Liver (tissue), 9 donors: Measurements from ENCODE around the gene OR10G3. TPM values are rescaled to one million over a fixed set of nuclear protein-coding genes. Genes with fewer than 3 reads are reported as not detected.

ENCODE experiments used
- DNase-seq: peaks from one replicate; pipeline ENCODE4 v3.0.0-alpha.2; 2017; ENCODE audit warnings: low spot score
- H3K27ac ChIP-seq, 2 donors: one replicate each; pipeline ENCODE4 v1.7.0; 2013; ENCODE audit warnings: inconsistent platforms in 2 of 2, low read length in 2 of 2, control low read depth in 1 of 2, low read depth in 1 of 2, mild to moderate bottlenecking in 1 of 2
- H3K27me3 ChIP-seq, 4 donors: one replicate each; pipeline versions ENCODE4 v1.6.1 to v1.7.0; 2013; ENCODE audit warnings: low read length in 3 of 4, inconsistent platforms in 1 of 4, mild to moderate bottlenecking in 1 of 4, moderate library complexity in 1 of 4; ENCODE audit not compliant: control insufficient read depth in 4 of 4, insufficient read depth in 4 of 4
- H3K36me3 ChIP-seq, 4 donors: one replicate each; pipeline versions ENCODE4 v1.6.1 to v1.7.0; 2013; ENCODE audit warnings: low read length in 3 of 4, mild to moderate bottlenecking in 3 of 4, low read depth in 1 of 4, moderate library complexity in 1 of 4; ENCODE audit not compliant: control insufficient read depth in 4 of 4, insufficient read depth in 3 of 4
- H3K4me1 ChIP-seq, 4 donors: one replicate each; pipeline versions ENCODE4 v1.6.1 to v1.7.0; 2013; ENCODE audit warnings: low read length in 3 of 4, mild to moderate bottlenecking in 3 of 4, moderate library complexity in 1 of 4; ENCODE audit not compliant: control insufficient read depth in 4 of 4, insufficient read depth in 4 of 4
- H3K4me3 ChIP-seq, 3 donors: one replicate each; pipeline versions ENCODE4 v1.6.1 to v1.7.0; 2013; ENCODE audit warnings: low read length in 3 of 3, control low read depth in 1 of 3, low read depth in 1 of 3, mild to moderate bottlenecking in 1 of 3
- H3K9ac ChIP-seq, 2 donors: one replicate each; pipeline ENCODE4 v1.7.0; 2013; ENCODE audit warnings: low read length in 2 of 2, mild to moderate bottlenecking in 2 of 2, moderate library complexity in 2 of 2, control low read depth in 1 of 2, low read depth in 1 of 2
- H3K9me3 ChIP-seq, 4 donors: one replicate each; pipeline versions ENCODE4 v1.6.1 to v1.7.0; 2013; ENCODE audit warnings: low read length in 3 of 4; ENCODE audit not compliant: control insufficient read depth in 4 of 4
- ATF3 ChIP-seq: IDR thresholded peaks from 2 replicates; pipeline ENCODE4 v1.6.1; 2016; ENCODE audit warnings: antibody characterized with exemption
- CTCF ChIP-seq: fragments of 150-350 bp; IDR thresholded peaks from 2 replicates; pipeline ENCODE4 v1.5.1; 2017; ENCODE audit warnings: improper control_type of control experiment, low read depth, low read length; ENCODE audit not compliant: missing input control
- EGR1 ChIP-seq, 2 donors: IDR thresholded peaks; 2 replicates each; pipeline ENCODE4 v1.6.1; 2016 to 2018; ENCODE audit warnings: antibody characterized with exemption in 2 of 2, low read depth in 2 of 2
- FOXA1 ChIP-seq: IDR thresholded peaks from 2 replicates; pipeline ENCODE4 v1.6.1; 2016; ENCODE audit warnings: antibody characterized with exemption
- FOXA2 ChIP-seq: IDR thresholded peaks from 2 replicates; pipeline ENCODE4 v1.6.1; 2016; ENCODE audit warnings: antibody characterized with exemption
- GABPA ChIP-seq, 2 donors: IDR thresholded peaks in 1 of 2; conservative IDR thresholded peaks in 1 of 2; 2 replicates each; pipeline ENCODE4 v1.6.1; 2016; ENCODE audit warnings: antibody characterized with exemption in 2 of 2, mild to moderate bottlenecking in 1 of 2, moderate library complexity in 1 of 2
- HNF4A ChIP-seq, 2 donors: conservative IDR thresholded peaks; 2 replicates each; pipeline ENCODE4 v1.6.1; 2016; ENCODE audit warnings: antibody characterized with exemption in 2 of 2, mild to moderate bottlenecking in 2 of 2
- HNF4G ChIP-seq: IDR thresholded peaks from 2 replicates; pipeline ENCODE4 v1.6.1; 2016; ENCODE audit warnings: antibody characterized with exemption
- JUND ChIP-seq, 2 donors: IDR thresholded peaks; 2 replicates each; pipeline ENCODE4 v1.6.1; 2016; ENCODE audit warnings: antibody characterized with exemption in 2 of 2
- NR2F2 ChIP-seq: IDR thresholded peaks from 2 replicates; pipeline ENCODE4 v1.6.1; 2016; ENCODE audit warnings: antibody characterized with exemption
- RAD21 ChIP-seq, 2 donors: IDR thresholded peaks; 2 replicates each; pipeline ENCODE4 v1.6.1; 2016; ENCODE audit warnings: antibody characterized with exemption in 2 of 2, mild to moderate bottlenecking in 2 of 2
- REST ChIP-seq: IDR thresholded peaks from 2 replicates; pipeline ENCODE4 v1.6.1; 2016; ENCODE audit warnings: antibody characterized with exemption, mild to moderate bottlenecking
- RXRA ChIP-seq, 2 donors: IDR thresholded peaks; 2 replicates each; pipeline ENCODE4 v1.6.1; 2017 to 2018; ENCODE audit warnings: antibody characterized with exemption in 2 of 2, mild to moderate bottlenecking in 1 of 2
- SP1 ChIP-seq: IDR thresholded peaks from 2 replicates; pipeline ENCODE4 v1.6.1; 2018; ENCODE audit warnings: antibody characterized with exemption, mild to moderate bottlenecking
- TAF1 ChIP-seq: conservative IDR thresholded peaks from 2 replicates; pipeline ENCODE4 v1.6.1; 2016; ENCODE audit warnings: antibody characterized with exemption, mild to moderate bottlenecking
- YY1 ChIP-seq: IDR thresholded peaks from 2 replicates; pipeline ENCODE4 v1.6.1; 2016; ENCODE audit warnings: antibody characterized with exemption, mild to moderate bottlenecking
- WGBS: extraction: QIAGEN DNeasy Blood & Tissue Kit; methylation state at CpG from one replicate; pipeline ENCODE4 v1.1.7; 2013; 5-methylcytosine and 5-hydroxymethylcytosine counted together
- polyA plus RNA-seq, 2 donors: library from polyadenylated mRNA; stranded (reverse) in 1 of 2; unstranded in 1 of 2; fragments of 200-250 nt in 1 of 2; fragments of >200 nt in 1 of 2; fragmentation: Nextera tagmentation in 1 of 2; extraction: Ambion mirVana in 1 of 2; gene quantifications; one replicate each; pipeline versions ENCODE4 v1.2.1 to v1.2.3, GENCODE V29; 2013 to 2015
- total RNA-seq, 2 donors: library from RNA; depleted of rRNA; stranded (reverse); fragments of >200 nt; gene quantifications; one replicate each; pipeline ENCODE4 v1.2.3, GENCODE V29; 2014
- TF ChIP-seq, protein P1 (sequence below): IDR thresholded peaks from 2 replicates; pipeline ENCODE4 v1.6.1; 2016; ENCODE audit warnings: antibody characterized with exemption
- TF ChIP-seq, protein P2 (sequence below): IDR thresholded peaks from 2 replicates; pipeline ENCODE4 v1.6.1; 2016; ENCODE audit warnings: antibody characterized with exemption
- donor health status: healthy.
- donor health status: healthy.
- donor health status: healthy.
- donor health status: healthy.
- donor health status: healthy.

OR10G3 gene
- total and polyA plus RNA-seq, 4 donors = not detected

- no peak overlapping the region for H3K9ac ChIP-seq
- no peak overlapping the region for H3K27ac ChIP-seq
- TF ChIP-seq SP1 = no peak
- no peak for TF ChIP-seq FOXA2
- no peak for TF ChIP-seq CTCF
- no peak for TF ChIP-seq HNF4A (conservative IDR thresholded peaks at IDR 0.05)
- no peak for TF ChIP-seq GABPA (IDR thresholded peaks at IDR 0.05 in 1 of 2, conservative IDR thresholded peaks at IDR 0.05 in 1 of 2)
- no peak for TF ChIP-seq HNF4G
- TF ChIP-seq ATF3 = no peak
- TF ChIP-seq, protein P1, sequence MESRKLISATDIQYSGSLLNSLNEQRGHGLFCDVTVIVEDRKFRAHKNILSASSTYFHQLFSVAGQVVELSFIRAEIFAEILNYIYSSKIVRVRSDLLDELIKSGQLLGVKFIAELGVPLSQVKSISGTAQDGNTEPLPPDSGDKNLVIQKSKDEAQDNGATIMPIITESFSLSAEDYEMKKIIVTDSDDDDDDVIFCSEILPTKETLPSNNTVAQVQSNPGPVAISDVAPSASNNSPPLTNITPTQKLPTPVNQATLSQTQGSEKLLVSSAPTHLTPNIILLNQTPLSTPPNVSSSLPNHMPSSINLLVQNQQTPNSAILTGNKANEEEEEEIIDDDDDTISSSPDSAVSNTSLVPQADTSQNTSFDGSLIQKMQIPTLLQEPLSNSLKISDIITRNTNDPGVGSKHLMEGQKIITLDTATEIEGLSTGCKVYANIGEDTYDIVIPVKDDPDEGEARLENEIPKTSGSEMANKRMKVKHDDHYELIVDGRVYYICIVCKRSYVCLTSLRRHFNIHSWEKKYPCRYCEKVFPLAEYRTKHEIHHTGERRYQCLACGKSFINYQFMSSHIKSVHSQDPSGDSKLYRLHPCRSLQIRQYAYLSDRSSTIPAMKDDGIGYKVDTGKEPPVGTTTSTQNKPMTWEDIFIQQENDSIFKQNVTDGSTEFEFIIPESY = no peak
- TF ChIP-seq FOXA1 = no peak
- no peak for TF ChIP-seq JUND (IDR thresholded peaks at IDR 0.05)
- H3K36me3 ChIP-seq = no peaks in the 10 kb centered on the region
- no peaks in the 10 kb centered on the region for H3K27me3 ChIP-seq
- no peak overlapping the region for H3K4me3 ChIP-seq
- DNase-seq = no peak
- peaks cover 2 to 5% (median 3%) of the 10 kb centered on the region in 4 donors for H3K4me1 ChIP-seq
- H3K9me3 ChIP-seq = no peaks in the 10 kb centered on the region
- WGBS = 87% methylated on average over 8 of the region's 8 CpGs
These were observed 21.1 kb downstream of the OR10G3 start for GRCh38 chr14:21558703-21559170.

DNA sequence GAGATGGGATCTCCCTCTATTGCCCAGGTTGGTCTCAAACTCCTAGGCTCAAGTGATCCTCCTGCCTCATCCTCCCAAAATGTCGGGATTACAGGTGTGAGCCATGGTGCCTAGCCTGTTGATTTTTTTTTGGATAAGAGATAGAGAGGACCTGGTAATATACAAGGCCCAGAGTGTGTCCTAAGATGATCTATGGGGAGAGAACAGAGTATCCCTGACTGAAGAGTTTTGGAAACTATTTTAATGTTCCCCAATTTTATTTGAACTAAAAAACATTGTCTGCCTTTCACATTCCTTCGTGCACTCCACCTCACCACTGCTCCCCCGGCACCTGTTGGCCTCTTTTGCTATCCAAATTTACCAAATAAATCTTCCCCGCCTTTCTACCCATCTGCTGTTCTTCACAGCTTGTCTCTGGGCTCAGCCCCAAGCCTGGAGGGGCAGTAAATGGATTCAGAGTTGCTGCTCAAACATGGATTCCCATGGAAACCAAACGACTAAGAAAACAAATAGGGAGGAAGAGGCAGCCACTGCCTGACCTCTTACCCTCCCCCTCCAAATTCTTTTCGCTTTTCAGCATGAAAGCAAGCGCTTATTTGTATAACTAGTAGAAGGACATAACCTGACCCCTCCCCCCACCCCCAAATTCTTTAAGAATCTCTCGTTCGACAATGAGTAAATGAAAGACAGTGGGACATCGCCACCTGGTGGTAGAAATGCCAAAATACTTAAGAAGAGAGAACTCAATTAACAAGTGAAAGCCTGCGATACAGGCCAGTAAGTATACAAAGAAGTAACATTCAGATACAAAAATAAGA is 22.6 kb downstream of the OR10G3 start:
- peak overlapping the region in 1 of 2 donors; percentile 34 for H3K9ac ChIP-seq
- 12% methylated on average over 11 of the region's 11 CpGs for WGBS
- H3K4me1 ChIP-seq = peaks cover 2 to 5% (median 3%) of the 10 kb centered on the region in 4 donors
- peak; percentile 73 for DNase-seq
- peak overlapping the region in 2 of 3 donors; percentile 26 to 34 for H3K4me3 ChIP-seq
- H3K36me3 ChIP-seq = no peaks in the 10 kb centered on the region
- H3K27me3 ChIP-seq = no peaks in the 10 kb centered on the region
- H3K27ac ChIP-seq = peak overlapping the region in 1 of 2 donors; percentile 50
- H3K9me3 ChIP-seq = no peaks in the 10 kb centered on the region
- no peak for TF ChIP-seq TAF1
- no peak for TF ChIP-seq FOXA1
- peak; percentile 30 for TF ChIP-seq HNF4G
- peak; percentile 24 to 27 for TF ChIP-seq RXRA (IDR thresholded peaks at IDR 0.05)
- TF ChIP-seq EGR1 (IDR thresholded peaks at IDR 0.05; ENCODE audit: low read depth in 2 of 2) = no peak
- peak; percentile 85 for TF ChIP-seq NR2F2
- TF ChIP-seq ATF3 = no peak
- TF ChIP-seq GABPA (IDR thresholded peaks at IDR 0.05 in 1 of 2, conservative IDR thresholded peaks at IDR 0.05 in 1 of 2) = no peak
- TF ChIP-seq, protein P2, sequence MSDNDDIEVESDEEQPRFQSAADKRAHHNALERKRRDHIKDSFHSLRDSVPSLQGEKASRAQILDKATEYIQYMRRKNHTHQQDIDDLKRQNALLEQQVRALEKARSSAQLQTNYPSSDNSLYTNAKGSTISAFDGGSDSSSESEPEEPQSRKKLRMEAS = no peak
- peak; percentile 42 for TF ChIP-seq YY1
- peak; percentile 89 to 91 for TF ChIP-seq RAD21 (IDR thresholded peaks at IDR 0.05)
- no peak for TF ChIP-seq JUND (IDR thresholded peaks at IDR 0.05)
- no peak for TF ChIP-seq REST
- peak; percentile 27 for TF ChIP-seq SP1
- TF ChIP-seq FOXA2 = no peak
- TF ChIP-seq, protein P1 = no peak
- peak in 1 of 2 donors; percentile 10 for TF ChIP-seq HNF4A (conservative IDR thresholded peaks at IDR 0.05)
